T-helper 17 cell (primary cell): ENCODE data around the gene TRAPPC3. TPM values are rescaled to one million over a fixed set of nuclear protein-coding genes. Genes with fewer than 3 reads are reported as not detected.
"Not testable (repeated sequence)": the region's sequence is repeated elsewhere in the genome, so short reads cannot be mapped to it uniquely, and the experiment has no call there.

Source experiments
- ATAC-seq: fragments of 150-1000 bp; cut with Tn5 transposase; 2 replicates; pipeline ENCODE4 v1.10.0; 2021; ENCODE audit warnings: mild to moderate bottlenecking, moderate library complexity
- DNase-seq, 3 donors: peaks; one replicate each; pipeline versions ENCODE4 v3.0.0 to v3.0.0-alpha.2; 2020 to 2021
- H3K9me3 ChIP-seq: one replicate; pipeline ENCODE4 v1.7.0; 2013; ENCODE audit warnings: low read length, mild to moderate bottlenecking; ENCODE audit not compliant: control insufficient read depth, poor library complexity, severe bottlenecking
- H3K27ac Mint-ChIP-seq: one replicate; pipeline ENCODE4 v1.8.0; 2022; ENCODE audit warnings: mild to moderate bottlenecking, moderate library complexity, mixed read lengths
- H3K27me3 Mint-ChIP-seq: one replicate; pipeline ENCODE4 v1.8.0; 2022; ENCODE audit warnings: mixed read lengths
- H3K36me3 Mint-ChIP-seq: one replicate; pipeline ENCODE4 v1.8.0; 2022; ENCODE audit warnings: low read depth, mixed read lengths
- H3K4me1 Mint-ChIP-seq: one replicate; pipeline ENCODE4 v1.8.0; 2022; ENCODE audit warnings: mild to moderate bottlenecking, mixed read lengths
- H3K4me3 Mint-ChIP-seq: one replicate; pipeline ENCODE4 v1.8.0; 2022; ENCODE audit warnings: mild to moderate bottlenecking, moderate library complexity, mixed read lengths
- total RNA-seq, 4 donors: library from RNA in 2 of 4; stranded (reverse) in 2 of 4; gene quantifications; one replicate each; pipeline ENCODE4 v1.2.3 and lab custom pipeline; 2022 to 2026

The TRAPPC3 gene
- total RNA-seq (10 to 100 TPM; 35.0 to 37.8 TPM), total RNA-seq (lab: John Stamatoyannopoulos, UW) (34.0 to 67.7 reads per million in 2 donors)

DNA sequence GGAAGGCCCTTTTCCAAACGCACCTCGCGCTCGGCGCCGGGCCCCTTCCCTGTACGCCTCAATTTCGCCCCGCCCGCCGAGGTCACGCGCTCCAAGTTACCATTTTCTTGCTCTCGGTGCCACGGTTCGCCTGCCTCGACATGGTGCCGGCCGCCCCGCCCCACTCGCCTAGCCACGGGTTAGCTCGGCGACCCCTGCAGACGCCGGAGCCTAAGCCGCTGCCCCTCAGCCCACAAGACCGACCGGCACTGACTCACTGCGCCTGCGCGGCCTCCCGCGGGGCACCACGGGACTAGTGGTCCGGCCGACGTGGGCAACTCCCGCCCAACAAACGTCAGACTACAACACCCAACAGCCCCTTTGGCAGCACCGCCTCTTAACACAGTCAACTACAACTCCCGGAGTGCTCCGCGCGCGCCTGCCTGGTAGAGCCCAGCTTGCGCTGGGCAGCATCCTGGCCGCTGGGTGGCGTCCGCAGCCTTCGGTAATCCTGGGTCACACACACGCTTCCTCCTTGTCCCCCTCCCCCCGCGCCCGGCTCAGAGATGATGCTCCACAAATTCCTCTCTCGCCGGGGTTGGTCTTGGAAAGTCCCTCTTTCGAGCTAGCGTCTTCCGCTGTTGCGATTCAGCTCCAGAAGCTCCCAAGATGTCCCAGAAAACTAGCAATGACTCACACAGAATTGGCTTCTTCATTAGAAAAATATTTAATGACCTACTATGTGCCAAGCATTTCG lies at the start of gene TRAPPC3:
Gene TRAPPC3 (minus strand): TSS at position 250 of the 736 bp plus-strand sequence. CDS start 108 bp downstream, at position 142.
- DNase-seq (peak; percentile 99 to 100 (median 100)), ATAC-seq (peak; percentile 93)
- Mint-ChIP-seq H3K27me3 (no peaks in the 10 kb centered on the region), H3K4me1 (peaks cover 50% of the 10 kb centered on the region), H3K27ac (peak within 1 kb of the TSS; percentile 100), H3K36me3 (peaks cover 3% of the 10 kb centered on the region), H3K4me3 (peak within 1 kb of the TSS; percentile 100)
- H3K9me3 ChIP-seq = no peaks in the 10 kb centered on the region

GRCh38 chr1:36198641-36199040 lies 49.4 kb upstream of the TRAPPC3 start:
- Mint-ChIP-seq H3K36me3 (no peaks in the 10 kb centered on the region), H3K4me1 (peaks cover 2% of the 10 kb centered on the region), H3K4me3 (no peak overlapping the region), H3K27me3 (peaks cover 14% of the 10 kb centered on the region), H3K27ac (no peak overlapping the region)
- no peaks in the 10 kb centered on the region for H3K9me3 ChIP-seq
- ATAC-seq (no peak), DNase-seq (no peak)

GRCh38 chr1:36196805-36197204 lies 47.5 kb upstream of the TRAPPC3 start:
- not testable (repeated sequence) for ATAC-seq, H3K4me3 Mint-ChIP-seq, H3K27ac Mint-ChIP-seq, H3K4me1 Mint-ChIP-seq, H3K36me3 Mint-ChIP-seq, H3K27me3 Mint-ChIP-seq, H3K9me3 ChIP-seq, DNase-seq

GRCh38 chr1:36187800-36188593 lies 38.7 kb upstream of the TRAPPC3 start:
- ATAC-seq (peak; percentile 99), DNase-seq (peak; percentile 55 to 73 (median 62))
- no peaks in the 10 kb centered on the region for H3K9me3 ChIP-seq
- Mint-ChIP-seq H3K4me3 (no peak overlapping the region), H3K36me3 (no peaks in the 10 kb centered on the region), H3K27me3 (no peaks in the 10 kb centered on the region), H3K4me1 (peaks cover 13% of the 10 kb centered on the region), H3K27ac (peak overlapping the region; percentile 89)

- peak overlapping the region; percentile 12 for H3K4me3 Mint-ChIP-seq
- peaks cover 16% of the 10 kb centered on the region for H3K4me1 Mint-ChIP-seq
- H3K27me3 Mint-ChIP-seq = no peaks in the 10 kb centered on the region
- ATAC-seq = no peak
- no peak for DNase-seq
- no peaks in the 10 kb centered on the region for H3K9me3 ChIP-seq
- no peaks in the 10 kb centered on the region for H3K36me3 Mint-ChIP-seq
- H3K27ac Mint-ChIP-seq = peak overlapping the region; percentile 90
Measured at GRCh38 chr1:36183309-36183856, 34.1 kb upstream of the TRAPPC3 start.

- Mint-ChIP-seq H3K4me3 (peak overlapping the region; percentile 73), H3K27ac (peak overlapping the region; percentile 90), H3K4me1 (peaks cover 12% of the 10 kb centered on the region), H3K27me3 (no peaks in the 10 kb centered on the region), H3K36me3 (no peaks in the 10 kb centered on the region)
- ATAC-seq (no peak), DNase-seq (no peak)
- H3K9me3 ChIP-seq = no peaks in the 10 kb centered on the region
Measured at GRCh38 chr1:36182734-36183133, 33.4 kb upstream of the TRAPPC3 start.

DNA sequence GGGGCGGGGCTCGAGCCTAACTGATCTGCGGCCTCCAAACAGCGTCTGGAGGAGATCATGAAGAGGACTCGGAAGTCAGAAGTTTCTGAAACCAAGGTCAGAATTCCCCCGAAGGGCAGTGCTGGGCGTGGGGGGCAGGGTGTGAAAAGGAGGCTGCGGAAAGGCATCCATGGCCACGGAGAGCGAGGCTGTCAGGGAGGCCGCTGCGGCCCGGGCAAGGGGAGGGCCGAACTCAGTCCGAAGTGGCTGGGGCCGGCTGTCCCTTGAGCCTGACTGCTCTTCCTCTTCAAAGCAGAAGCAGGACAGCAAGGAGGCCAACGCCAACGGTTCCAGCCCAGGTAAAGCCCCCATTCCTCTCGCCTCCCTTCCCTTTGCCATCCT lies 29.9 kb upstream of the TRAPPC3 start:
- Mint-ChIP-seq H3K36me3 (no peaks in the 10 kb centered on the region), H3K27me3 (no peaks in the 10 kb centered on the region), H3K4me3 (no peak overlapping the region), H3K4me1 (peaks cover 13% of the 10 kb centered on the region), H3K27ac (peak overlapping the region; percentile 32)
- no peaks in the 10 kb centered on the region for H3K9me3 ChIP-seq
- ATAC-seq = no peak
- no peak for DNase-seq

DNA sequence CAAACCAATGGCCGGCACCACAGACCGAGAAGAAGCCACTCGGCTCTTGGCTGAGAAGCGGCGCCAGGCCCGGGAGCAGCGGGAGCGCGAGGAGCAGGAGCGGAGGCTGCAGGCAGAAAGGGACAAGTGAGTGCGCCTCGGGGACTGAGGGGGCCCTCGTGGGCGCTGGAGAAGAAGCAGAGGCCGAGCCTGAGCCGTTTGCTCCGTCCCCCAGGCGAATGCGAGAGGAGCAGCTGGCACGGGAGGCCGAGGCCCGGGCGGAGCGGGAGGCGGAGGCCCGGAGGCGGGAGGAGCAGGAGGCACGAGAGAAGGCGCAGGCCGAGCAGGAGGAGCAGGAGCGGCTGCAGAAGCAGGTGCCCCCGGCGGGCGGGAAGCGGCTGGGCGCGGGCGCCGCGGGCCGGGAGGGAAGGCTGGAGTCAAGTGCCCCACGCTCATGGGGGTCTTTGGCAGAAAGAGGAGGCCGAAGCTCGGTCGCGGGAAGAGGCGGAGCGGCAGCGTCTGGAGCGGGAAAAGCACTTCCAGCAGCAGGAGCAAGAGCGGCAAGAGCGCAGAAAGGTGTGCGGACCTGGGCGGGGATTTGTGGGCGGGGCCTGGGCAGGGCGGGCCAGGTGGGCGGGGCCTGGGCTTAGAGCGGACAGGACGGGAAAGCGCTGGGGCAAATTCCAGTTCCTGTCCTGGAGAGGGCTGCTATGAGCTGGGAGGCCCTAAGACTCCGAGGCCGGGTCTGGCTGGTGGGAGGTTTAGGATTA lies 29.4 kb upstream of the TRAPPC3 start:
- H3K4me3 Mint-ChIP-seq = no peak overlapping the region
- H3K36me3 Mint-ChIP-seq = peaks cover 2% of the 10 kb centered on the region
- H3K27ac Mint-ChIP-seq = peak overlapping the region; percentile 32
- DNase-seq (no peak), ATAC-seq (no peak)
- peaks cover 18% of the 10 kb centered on the region for H3K4me1 Mint-ChIP-seq
- H3K27me3 Mint-ChIP-seq = no peaks in the 10 kb centered on the region
- no peaks in the 10 kb centered on the region for H3K9me3 ChIP-seq

GRCh38 chr1:36177589-36178431 lies 28.5 kb upstream of the TRAPPC3 start:
- Mint-ChIP-seq H3K27me3 (no peaks in the 10 kb centered on the region), H3K27ac (no peak overlapping the region), H3K4me1 (peaks cover 11% of the 10 kb centered on the region), H3K36me3 (peaks cover 2% of the 10 kb centered on the region), H3K4me3 (no peak overlapping the region)
- H3K9me3 ChIP-seq = no peaks in the 10 kb centered on the region
- DNase-seq (no peak), ATAC-seq (no peak)

DNA sequence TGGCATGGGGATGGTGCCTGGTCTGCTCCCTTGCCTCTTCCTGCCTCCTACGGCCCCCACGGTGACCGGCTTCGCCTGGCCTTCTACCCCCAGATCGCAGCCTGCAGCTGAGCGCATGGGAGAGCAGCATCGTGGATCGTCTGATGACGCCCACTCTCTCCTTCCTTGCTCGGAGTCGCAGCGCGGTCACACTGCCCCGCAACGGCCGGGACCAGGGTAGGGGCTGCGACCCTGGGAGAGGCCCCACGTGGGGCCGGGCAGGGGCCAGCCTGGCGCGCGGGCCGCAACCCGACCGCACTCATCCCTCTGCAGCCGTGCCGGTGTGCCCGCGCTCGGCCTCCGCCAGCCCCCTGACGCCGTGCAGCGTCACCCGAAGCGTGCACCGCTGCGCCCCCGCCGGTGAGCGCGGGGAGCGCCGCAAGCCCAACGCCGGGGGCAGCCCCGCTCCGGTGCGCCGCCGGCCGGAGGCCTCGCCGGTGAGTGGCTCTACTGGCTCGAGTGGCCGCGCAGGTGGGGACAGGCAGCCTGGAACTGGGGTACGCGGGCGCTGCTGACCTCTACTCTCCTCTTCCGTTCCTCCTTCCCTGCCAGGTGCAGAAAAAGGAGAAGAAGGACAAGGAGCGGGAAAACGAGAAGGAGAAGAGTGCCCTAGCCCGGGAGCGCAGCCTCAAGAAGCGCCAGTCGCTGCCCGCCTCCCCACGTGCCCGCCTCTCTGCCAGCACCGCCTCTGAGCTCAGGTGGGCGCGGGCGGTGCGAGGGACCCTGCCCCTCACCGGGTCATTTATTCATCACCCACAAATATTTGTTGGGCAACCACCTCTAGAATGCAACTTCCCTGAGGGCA lies 27.0 kb upstream of the TRAPPC3 start:
- no peaks in the 10 kb centered on the region for H3K9me3 ChIP-seq
- H3K27me3 Mint-ChIP-seq = no peaks in the 10 kb centered on the region
- no peak for ATAC-seq
- no peak overlapping the region for H3K27ac Mint-ChIP-seq
- H3K36me3 Mint-ChIP-seq = peaks cover 2% of the 10 kb centered on the region
- no peak overlapping the region for H3K4me3 Mint-ChIP-seq
- peaks cover 9% of the 10 kb centered on the region for H3K4me1 Mint-ChIP-seq
- DNase-seq = no peak

DNA sequence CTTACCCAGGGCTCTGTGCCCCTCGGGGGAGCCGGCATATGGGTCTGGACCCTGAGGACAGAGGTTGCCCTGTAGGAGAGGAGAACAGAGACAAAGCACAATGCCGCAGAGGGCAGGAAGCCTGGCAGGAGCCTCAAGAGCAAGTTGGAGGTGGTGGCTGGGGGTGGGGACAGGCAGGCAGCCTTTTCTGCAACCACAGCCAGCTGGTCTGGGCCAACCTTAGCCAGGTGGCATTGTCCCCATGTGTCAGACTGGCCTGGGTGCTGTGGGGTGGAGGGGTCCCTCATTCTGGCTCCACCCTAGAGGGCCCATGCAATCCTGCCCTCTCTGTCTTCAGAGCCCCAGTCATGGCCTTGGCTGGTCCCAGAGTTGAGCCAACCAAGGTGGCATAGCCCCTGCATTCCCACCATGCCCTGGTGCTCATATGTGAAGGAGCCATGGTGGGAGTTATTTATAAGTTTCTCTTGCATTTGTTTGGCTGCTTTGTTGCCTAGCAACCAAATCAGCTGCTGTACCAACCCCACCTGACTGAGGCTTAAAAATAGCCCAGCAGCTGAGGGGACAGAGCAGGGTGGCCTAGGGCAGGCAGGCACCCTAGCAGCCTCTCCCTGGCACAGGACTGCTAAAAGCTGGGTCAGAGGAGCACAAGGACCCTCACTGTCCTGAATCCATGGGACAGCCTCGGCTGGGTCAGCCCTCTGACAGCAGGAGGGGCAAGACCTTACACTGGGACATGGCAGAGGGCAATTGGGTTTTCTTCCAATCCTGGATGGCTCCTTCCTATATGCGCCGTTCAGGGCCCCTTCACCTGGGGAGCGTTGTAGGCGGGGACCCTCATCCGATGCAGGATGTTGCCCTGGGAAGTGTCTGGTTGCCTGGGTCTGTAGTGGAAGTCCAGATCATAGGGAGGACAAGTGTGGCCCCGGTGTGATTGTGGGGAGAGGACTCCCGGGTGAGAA lies 26.1 kb upstream of the TRAPPC3 start:
- no peak overlapping the region for H3K4me3 Mint-ChIP-seq
- H3K27me3 Mint-ChIP-seq = no peaks in the 10 kb centered on the region
- ATAC-seq (peak; percentile 36), DNase-seq (no peak)
- peaks cover 2% of the 10 kb centered on the region for H3K36me3 Mint-ChIP-seq
- peak overlapping the region; percentile 16 for H3K27ac Mint-ChIP-seq
- H3K4me1 Mint-ChIP-seq = peaks cover 12% of the 10 kb centered on the region
- H3K9me3 ChIP-seq = no peaks in the 10 kb centered on the region
